ENCODE results near the gene ZEB2.

ZEB2 gene

GRCh38 chr2:144379851-144380311 lies 140.0 kb downstream of the ZEB2 start:
- H3K4me2 ChIP-seq (ENCODE audit: low read depth, low read length, poor library complexity, severe bottlenecking) = no peak overlapping the region
- H3K9me3 ChIP-seq (ENCODE audit: insufficient read depth, low read length) = no peaks in the 10 kb centered on the region
- no peaks in the 10 kb centered on the region for H3K79me2 ChIP-seq (ENCODE audit: insufficient read depth, low read length)
- no peaks in the 10 kb centered on the region for H3K27me3 ChIP-seq (ENCODE audit: low read length)
- H3K36me3 ChIP-seq (ENCODE audit: low read length) = no peaks in the 10 kb centered on the region
- H3F3A ChIP-seq (ENCODE audit: insufficient read depth) = no peaks in the 10 kb centered on the region
- H3K27ac ChIP-seq (ENCODE audit: low read depth, low read length) = no peak overlapping the region
- no peak overlapping the region for H3K4me3 ChIP-seq (ENCODE audit: insufficient read depth, low read length, poor library complexity, severe bottlenecking)
- H3K9ac ChIP-seq (ENCODE audit: low read length) = no peak overlapping the region
- no peak overlapping the region for H2AFZ ChIP-seq (ENCODE audit: low read depth, low read length, severe bottlenecking)
- H4K20me1 ChIP-seq (ENCODE audit: low read depth, low read length) = no peaks in the 10 kb centered on the region
- TF ChIP-seq CTCF (IDR thresholded peaks at IDR 0.05; ENCODE audit: insufficient read depth, low read length, poor library complexity, severe bottlenecking) (no peak), EZH2phosphoT487 (conservative IDR thresholded peaks at IDR 0.05; ENCODE audit: low read length) (no peak)
- H3K9me2 ChIP-seq (replicated peaks; ENCODE audit: insufficient read depth, low read length) = no peaks in the 10 kb centered on the region

GRCh38 chr2:144378551-144378950 lies 141.4 kb downstream of the ZEB2 start:
- Histone ChIP-seq H3K79me2 (ENCODE audit: insufficient read depth, low read length) (no peaks in the 10 kb centered on the region), H3K9me3 (ENCODE audit: insufficient read depth, low read length) (no peaks in the 10 kb centered on the region), H2AFZ (ENCODE audit: low read depth, low read length, severe bottlenecking) (no peak overlapping the region), H3K4me3 (ENCODE audit: insufficient read depth, low read length, poor library complexity, severe bottlenecking) (no peak overlapping the region), H3K9me2 (replicated peaks; ENCODE audit: insufficient read depth, low read length) (no peaks in the 10 kb centered on the region), H3K27me3 (ENCODE audit: low read length) (no peaks in the 10 kb centered on the region), H3F3A (ENCODE audit: insufficient read depth) (no peaks in the 10 kb centered on the region), H3K9ac (ENCODE audit: low read length) (no peak overlapping the region), H3K4me2 (ENCODE audit: low read depth, low read length, poor library complexity, severe bottlenecking) (no peak overlapping the region), H3K27ac (ENCODE audit: low read depth, low read length) (no peak overlapping the region), H4K20me1 (ENCODE audit: low read depth, low read length) (no peaks in the 10 kb centered on the region), H3K36me3 (ENCODE audit: low read length) (no peaks in the 10 kb centered on the region)
- no peak for TF ChIP-seq EZH2phosphoT487 (conservative IDR thresholded peaks at IDR 0.05; ENCODE audit: low read length)
- TF ChIP-seq CTCF (IDR thresholded peaks at IDR 0.05; ENCODE audit: insufficient read depth, low read length, poor library complexity, severe bottlenecking) = no peak

- H4K20me1 ChIP-seq (ENCODE audit: low read depth, low read length) = no peaks in the 10 kb centered on the region
- no peaks in the 10 kb centered on the region for H3K9me3 ChIP-seq (ENCODE audit: insufficient read depth, low read length)
- H3F3A ChIP-seq (ENCODE audit: insufficient read depth) = no peaks in the 10 kb centered on the region
- TF ChIP-seq CTCF (IDR thresholded peaks at IDR 0.05; ENCODE audit: insufficient read depth, low read length, poor library complexity, severe bottlenecking) (no peak), EZH2phosphoT487 (conservative IDR thresholded peaks at IDR 0.05; ENCODE audit: low read length) (no peak)
- H2AFZ ChIP-seq (ENCODE audit: low read depth, low read length, severe bottlenecking) = no peak overlapping the region
- H3K36me3 ChIP-seq (ENCODE audit: low read length) = no peaks in the 10 kb centered on the region
- H3K9me2 ChIP-seq (replicated peaks; ENCODE audit: insufficient read depth, low read length) = no peaks in the 10 kb centered on the region
- H3K9ac ChIP-seq (ENCODE audit: low read length) = no peak overlapping the region
- H3K79me2 ChIP-seq (ENCODE audit: insufficient read depth, low read length) = no peaks in the 10 kb centered on the region
- no peaks in the 10 kb centered on the region for H3K27me3 ChIP-seq (ENCODE audit: low read length)
- no peak overlapping the region for H3K4me3 ChIP-seq (ENCODE audit: insufficient read depth, low read length, poor library complexity, severe bottlenecking)
- H3K4me2 ChIP-seq (ENCODE audit: low read depth, low read length, poor library complexity, severe bottlenecking) = no peak overlapping the region
- no peak overlapping the region for H3K27ac ChIP-seq (ENCODE audit: low read depth, low read length)
These were observed 142.0 kb downstream of the ZEB2 start for GRCh38 chr2:144377914-144378313.

Measured in SU-DHL-6 (cell line).